ENCODE data around the gene MIGA1.
"Not testable (repeated sequence)": the region's sequence is repeated elsewhere in the genome, so short reads cannot be mapped to it uniquely, and the experiment has no call there.

The MIGA1 gene

DNA sequence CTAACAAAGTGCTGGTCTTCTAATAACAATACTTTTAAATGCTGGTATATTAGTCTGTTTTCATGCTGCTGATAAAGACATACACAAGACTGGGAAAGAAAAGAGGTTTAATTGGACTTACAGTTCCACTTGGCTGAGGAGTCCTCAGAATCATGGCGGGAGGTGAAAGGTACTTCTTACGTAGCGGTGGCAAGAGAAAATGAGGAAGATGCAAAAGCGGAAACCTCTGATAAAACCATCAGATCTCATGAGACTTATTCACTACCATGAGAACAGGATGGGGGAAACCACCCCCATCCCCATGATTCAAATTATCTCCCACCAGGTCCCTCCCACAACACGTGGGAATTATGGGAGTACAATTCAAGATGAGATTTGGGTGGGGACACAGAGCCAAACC, 139.5 kb downstream of the MIGA1 start:
- DNase-seq (ENCODE audit: low spot score) = not testable (repeated sequence)

DNA sequence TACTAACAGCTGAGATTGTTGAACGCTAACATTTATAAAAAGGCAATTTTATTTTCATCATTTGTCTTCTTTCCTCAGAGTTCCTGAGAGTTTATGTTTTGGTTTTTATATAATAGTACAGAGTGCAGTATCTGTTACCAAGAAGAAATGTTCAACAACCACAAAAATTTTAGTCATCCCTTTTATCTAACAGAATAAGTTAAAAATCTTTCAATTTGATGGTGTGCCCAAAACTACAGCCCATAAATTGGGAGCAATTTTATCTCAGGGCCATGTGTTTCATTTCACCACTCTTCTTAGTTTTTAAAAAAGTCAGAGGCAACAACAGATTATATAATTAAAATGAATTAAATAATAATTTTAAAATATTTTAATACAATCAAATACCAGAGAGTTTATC, 146.1 kb downstream of the MIGA1 start:
- no peak for DNase-seq (ENCODE audit: low spot score)

- no peak for DNase-seq (ENCODE audit: low spot score)
Measured at GRCh38 chr1:77925956-77926355, 146.5 kb downstream of the MIGA1 start.

GRCh38 chr1:77926561-77927357, 147.3 kb downstream of the MIGA1 start:
- no peak for DNase-seq (ENCODE audit: low spot score)

GRCh38 chr1:77927414-77927813, 148.0 kb downstream of the MIGA1 start:
- DNase-seq (ENCODE audit: low spot score) = no peak

Measured in kidney capillary endothelial cell (primary cell).